Mammary epithelial cell (primary cell): ENCODE results near the gene EOMES.

ENCODE experiments used
- EZH2 ChIP-seq: IDR thresholded peaks from 2 replicates; pipeline ENCODE4 v1.6.1; 2012; ENCODE audit warnings: low read length, inconsistent platforms, borderline replicate concordance
- TF ChIP-seq, protein P1 (sequence below), 2 donors: IDR thresholded peaks in 1 of 2; conservative IDR thresholded peaks in 1 of 2; 2 replicates each; pipeline ENCODE4 v1.5.1; 2011 to 2012; ENCODE audit warnings: inconsistent platforms in 2 of 2, low read length in 2 of 2, mild to moderate bottlenecking in 2 of 2, control low read depth in 1 of 2, low read depth in 1 of 2; ENCODE audit not compliant: insufficient read depth in 1 of 2; ENCODE audit errors: extremely low read depth in 1 of 2

DNA sequence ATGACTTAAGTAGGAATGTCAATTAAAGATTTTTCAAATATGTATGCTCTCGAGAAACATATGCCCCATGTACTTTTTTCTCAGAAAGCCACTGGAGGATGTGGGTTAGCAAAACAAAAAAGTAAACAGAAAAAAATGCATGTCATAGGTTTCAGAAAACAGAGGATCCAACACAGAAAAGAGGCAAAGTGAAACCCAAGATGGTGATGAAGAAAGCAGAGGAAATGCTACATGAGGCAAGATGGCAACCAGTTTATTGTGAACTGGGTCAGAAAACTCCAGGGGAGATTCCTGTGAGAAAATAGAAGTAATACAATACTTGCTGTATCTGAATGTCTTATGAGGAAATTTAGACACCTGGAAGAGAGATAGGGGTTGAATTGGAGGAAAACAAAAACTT is 30.8 kb upstream of the EOMES start:
- TF ChIP-seq, protein P1, sequence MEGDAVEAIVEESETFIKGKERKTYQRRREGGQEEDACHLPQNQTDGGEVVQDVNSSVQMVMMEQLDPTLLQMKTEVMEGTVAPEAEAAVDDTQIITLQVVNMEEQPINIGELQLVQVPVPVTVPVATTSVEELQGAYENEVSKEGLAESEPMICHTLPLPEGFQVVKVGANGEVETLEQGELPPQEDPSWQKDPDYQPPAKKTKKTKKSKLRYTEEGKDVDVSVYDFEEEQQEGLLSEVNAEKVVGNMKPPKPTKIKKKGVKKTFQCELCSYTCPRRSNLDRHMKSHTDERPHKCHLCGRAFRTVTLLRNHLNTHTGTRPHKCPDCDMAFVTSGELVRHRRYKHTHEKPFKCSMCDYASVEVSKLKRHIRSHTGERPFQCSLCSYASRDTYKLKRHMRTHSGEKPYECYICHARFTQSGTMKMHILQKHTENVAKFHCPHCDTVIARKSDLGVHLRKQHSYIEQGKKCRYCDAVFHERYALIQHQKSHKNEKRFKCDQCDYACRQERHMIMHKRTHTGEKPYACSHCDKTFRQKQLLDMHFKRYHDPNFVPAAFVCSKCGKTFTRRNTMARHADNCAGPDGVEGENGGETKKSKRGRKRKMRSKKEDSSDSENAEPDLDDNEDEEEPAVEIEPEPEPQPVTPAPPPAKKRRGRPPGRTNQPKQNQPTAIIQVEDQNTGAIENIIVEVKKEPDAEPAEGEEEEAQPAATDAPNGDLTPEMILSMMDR (conservative IDR thresholded peaks at IDR 0.05 in 1 of 2, IDR thresholded peaks at IDR 0.05 in 1 of 2; ENCODE audit: extremely low read depth in 1 of 2, insufficient read depth in 1 of 2, low read depth in 1 of 2, low read length in 2 of 2), result no peak
- TF ChIP-seq EZH2, result no peak
